ENCODE results near the gene LOXL1.

DNA sequence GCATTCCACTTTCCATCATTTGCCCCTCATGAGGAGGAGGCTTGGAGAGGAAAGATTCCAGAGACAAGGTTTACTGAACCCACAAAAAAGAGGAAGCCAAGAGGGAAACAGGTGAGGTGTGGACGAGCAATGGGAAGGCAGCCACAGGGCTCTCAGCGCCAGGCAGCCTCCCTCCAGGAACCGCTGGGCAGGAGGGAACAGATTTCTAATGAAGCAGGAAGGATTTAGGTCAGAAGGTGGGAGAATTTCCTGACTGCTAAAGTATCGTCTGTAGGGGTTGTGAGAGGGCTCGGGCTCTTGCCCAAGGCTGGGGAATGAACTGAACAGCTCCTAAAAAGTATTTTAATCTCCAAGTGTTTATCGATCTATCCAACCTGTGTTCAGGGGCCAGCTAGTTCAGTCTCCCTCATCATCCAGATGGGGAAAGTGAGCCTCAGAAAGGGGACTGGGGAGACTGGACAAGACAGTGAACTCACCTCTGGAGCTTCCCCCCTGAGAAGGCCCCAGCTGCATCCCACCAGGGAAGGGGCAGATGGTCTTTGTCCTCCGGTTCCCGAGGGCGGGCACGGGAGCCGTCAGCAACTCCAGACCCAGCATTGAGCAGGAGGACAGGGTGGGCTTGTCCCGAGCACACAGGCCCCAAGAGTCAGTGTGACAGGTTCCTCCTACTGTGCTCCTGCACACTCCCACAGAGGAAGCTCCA lies 10.5 kb downstream of the LOXL1 start:
- TF ChIP-seq CTCF (IDR thresholded peaks at IDR 0.05) (no peak), POLR2A (IDR thresholded peaks at IDR 0.05) (no peak)

Data from body of pancreas (tissue), 4 donors.